ENCODE data around the gene MED23.

DNA sequence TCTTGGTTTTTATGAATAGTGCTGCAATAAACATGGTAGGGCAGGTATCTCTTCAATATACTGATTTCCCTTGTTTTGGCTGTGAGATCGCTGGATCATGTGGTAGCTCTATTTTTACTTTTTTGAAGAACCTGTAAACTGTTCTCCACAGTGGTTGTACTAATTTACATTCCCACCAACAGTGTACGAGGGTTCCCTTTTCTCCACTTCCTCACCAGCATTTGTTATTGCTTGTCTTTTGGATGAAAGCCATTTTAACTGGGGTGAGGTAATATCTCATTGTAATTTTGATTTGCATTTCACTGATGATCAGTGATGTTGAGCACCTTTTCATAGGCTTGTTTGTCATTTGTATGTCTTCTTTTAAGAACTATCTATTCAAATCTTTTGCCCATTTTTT lies 63.0 kb downstream of the MED23 start:
- TF ChIP-seq, protein P1, sequence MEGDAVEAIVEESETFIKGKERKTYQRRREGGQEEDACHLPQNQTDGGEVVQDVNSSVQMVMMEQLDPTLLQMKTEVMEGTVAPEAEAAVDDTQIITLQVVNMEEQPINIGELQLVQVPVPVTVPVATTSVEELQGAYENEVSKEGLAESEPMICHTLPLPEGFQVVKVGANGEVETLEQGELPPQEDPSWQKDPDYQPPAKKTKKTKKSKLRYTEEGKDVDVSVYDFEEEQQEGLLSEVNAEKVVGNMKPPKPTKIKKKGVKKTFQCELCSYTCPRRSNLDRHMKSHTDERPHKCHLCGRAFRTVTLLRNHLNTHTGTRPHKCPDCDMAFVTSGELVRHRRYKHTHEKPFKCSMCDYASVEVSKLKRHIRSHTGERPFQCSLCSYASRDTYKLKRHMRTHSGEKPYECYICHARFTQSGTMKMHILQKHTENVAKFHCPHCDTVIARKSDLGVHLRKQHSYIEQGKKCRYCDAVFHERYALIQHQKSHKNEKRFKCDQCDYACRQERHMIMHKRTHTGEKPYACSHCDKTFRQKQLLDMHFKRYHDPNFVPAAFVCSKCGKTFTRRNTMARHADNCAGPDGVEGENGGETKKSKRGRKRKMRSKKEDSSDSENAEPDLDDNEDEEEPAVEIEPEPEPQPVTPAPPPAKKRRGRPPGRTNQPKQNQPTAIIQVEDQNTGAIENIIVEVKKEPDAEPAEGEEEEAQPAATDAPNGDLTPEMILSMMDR (IDR thresholded peaks at IDR 0.05) = no peak
- no peak for TF ChIP-seq POLR2A (IDR thresholded peaks at IDR 0.05)
